Prostate gland (tissue), 2 donors: Measurements from ENCODE around the gene ZNF385D. TPM values are rescaled to one million over a fixed set of nuclear protein-coding genes. Genes with fewer than 3 reads are reported as not detected.

Experiments
- DNase-seq: peaks from one replicate; pipeline ENCODE4 v3.0.0-alpha.2; 2019; ENCODE audit warnings: low spot score
- H3K27ac ChIP-seq, 2 donors: fragments of 200-600 bp; sonication (generic); 2 replicates each; pipeline ENCODE4 v1.5.1; 2017 to 2019
- H3K27me3 ChIP-seq: fragments of 200-600 bp; sonication (generic); replicated peaks from 2 replicates; pipeline ENCODE4 v1.5.1; 2019; ENCODE audit not compliant: insufficient read depth
- H3K36me3 ChIP-seq, 2 donors: fragments of 200-600 bp; sonication (generic); 1 replicate in 1 of 2; 2 replicates in 1 of 2; pipeline versions ENCODE4 v1.5.1 to v1.8.1; 2017 to 2019
- H3K4me1 ChIP-seq: fragments of 200-600 bp; sonication (generic); replicated peaks from 2 replicates; pipeline ENCODE4 v1.5.1; 2019
- H3K4me3 ChIP-seq, 2 donors: fragments of 200-600 bp; sonication (generic); 2 replicates each; pipeline ENCODE4 v1.5.1; 2017 to 2019
- H3K9me3 ChIP-seq: fragments of 200-600 bp; sonication (generic); 2 replicates; pipeline ENCODE4 v1.5.1; 2017
- POLR2A ChIP-seq: fragments of 450-650 bp; IDR thresholded peaks from one replicate; pipeline ENCODE4 v1.6.1; 2016; ENCODE audit warnings: antibody characterized with exemption, mild to moderate bottlenecking
- POLR2AphosphoS5 ChIP-seq: sonication (generic); formaldehyde crosslinking; IDR thresholded peaks from one replicate; pipeline ENCODE4 v1.6.1; 2017; ENCODE audit warnings: antibody characterized with exemption
- whole genome bisulfite sequencing: methylation state at CpG from one replicate; pipeline ENCODE4 v1.1.5; 2018; 5-methylcytosine and 5-hydroxymethylcytosine counted together
- intact Hi-C: fragments of 100-400 bp; cut with DNase I; formaldehyde crosslinking; loops from one replicate; pipeline ENCODE4 v1.14.2; 2022
- total RNA-seq, 2 donors: library from RNA; depleted of rRNA; stranded (reverse); fragments of >200 nt; gene quantifications; one replicate each; pipeline ENCODE4 v1.1.0, GENCODE V29; 2016
- TF ChIP-seq, protein P1 (sequence below), 4 experiments: fragments of 200-600 bp in 2 of 4; fragments of 450-650 bp in 2 of 4; sonication (generic) in 2 of 4; IDR thresholded peaks; 1 replicate in 3 of 4; 2 replicates in 1 of 4; pipeline ENCODE4 v1.5.1; 2016 to 2019; ENCODE audit warnings: antibody characterized with exemption in 4 of 4, mild to moderate bottlenecking in 2 of 4, moderate library complexity in 2 of 4

The ZNF385D gene
- total RNA-seq, 2 donors from 2014 or later = 1.0 to 5.9 TPM

DNA sequence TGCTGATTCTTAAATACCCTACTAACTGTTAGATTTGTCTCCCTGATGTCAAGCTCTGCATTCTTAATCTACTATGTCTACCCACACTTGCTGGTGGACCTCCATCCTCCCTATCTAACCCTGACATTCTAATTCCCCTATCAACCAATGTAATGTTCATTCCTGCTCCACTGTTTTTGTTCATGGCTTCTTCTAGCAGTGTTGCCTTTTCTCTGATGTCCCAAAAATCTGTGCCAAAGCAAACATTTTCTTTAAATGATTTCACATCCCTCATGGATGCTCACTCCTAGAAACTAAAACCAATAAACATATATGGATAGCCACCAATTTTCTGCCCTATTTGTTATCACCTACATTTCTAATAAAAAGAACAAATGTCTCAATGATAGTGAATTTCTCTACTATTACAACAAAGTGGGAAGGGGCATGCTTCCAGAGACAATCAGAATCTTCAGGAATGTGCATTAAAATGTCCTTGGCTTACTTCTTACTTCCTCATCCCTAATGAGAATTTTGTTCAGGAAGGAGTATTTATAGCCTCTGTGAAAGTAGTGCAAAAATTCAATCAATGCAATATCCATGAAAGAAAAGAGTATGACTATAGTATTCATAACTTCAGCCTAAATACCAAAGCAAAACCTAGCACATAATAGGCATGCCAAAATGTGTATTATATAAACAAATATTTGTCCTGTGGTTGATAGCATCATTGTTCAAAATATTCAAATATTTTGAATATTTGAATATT, 273.3 kb downstream of the ZNF385D start:
- DNase-seq = no peak
- TF ChIP-seq, protein P1, sequence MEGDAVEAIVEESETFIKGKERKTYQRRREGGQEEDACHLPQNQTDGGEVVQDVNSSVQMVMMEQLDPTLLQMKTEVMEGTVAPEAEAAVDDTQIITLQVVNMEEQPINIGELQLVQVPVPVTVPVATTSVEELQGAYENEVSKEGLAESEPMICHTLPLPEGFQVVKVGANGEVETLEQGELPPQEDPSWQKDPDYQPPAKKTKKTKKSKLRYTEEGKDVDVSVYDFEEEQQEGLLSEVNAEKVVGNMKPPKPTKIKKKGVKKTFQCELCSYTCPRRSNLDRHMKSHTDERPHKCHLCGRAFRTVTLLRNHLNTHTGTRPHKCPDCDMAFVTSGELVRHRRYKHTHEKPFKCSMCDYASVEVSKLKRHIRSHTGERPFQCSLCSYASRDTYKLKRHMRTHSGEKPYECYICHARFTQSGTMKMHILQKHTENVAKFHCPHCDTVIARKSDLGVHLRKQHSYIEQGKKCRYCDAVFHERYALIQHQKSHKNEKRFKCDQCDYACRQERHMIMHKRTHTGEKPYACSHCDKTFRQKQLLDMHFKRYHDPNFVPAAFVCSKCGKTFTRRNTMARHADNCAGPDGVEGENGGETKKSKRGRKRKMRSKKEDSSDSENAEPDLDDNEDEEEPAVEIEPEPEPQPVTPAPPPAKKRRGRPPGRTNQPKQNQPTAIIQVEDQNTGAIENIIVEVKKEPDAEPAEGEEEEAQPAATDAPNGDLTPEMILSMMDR (IDR thresholded peaks at IDR 0.05) = no peak
- TF ChIP-seq POLR2A (no peak), POLR2AphosphoS5 (no peak)
- intact Hi-C loops = no loop called here

DNA sequence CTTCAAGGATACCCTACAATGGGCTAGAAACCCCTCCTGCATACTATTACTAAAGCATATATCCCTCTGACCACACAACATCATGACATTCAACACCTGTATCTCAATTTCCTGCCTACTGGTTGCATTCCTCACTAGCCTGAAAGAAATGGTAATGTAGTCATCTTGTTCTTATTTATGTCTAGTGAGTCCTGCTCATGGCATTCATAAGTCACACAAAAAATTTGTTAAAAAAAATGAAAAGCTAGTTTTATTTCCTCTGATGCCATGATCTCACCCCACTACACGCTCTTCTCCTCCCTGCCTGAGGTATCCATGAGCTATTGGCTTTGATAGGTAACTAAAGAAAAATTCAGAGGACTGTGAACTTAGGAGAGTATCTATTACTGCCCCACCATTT, 284.5 kb downstream of the ZNF385D start:
- Histone ChIP-seq H3K4me3 (no peak overlapping the region), H3K4me1 (no peaks in the 10 kb centered on the region), H3K27me3 (no peaks in the 10 kb centered on the region), H3K36me3 (no peaks in the 10 kb centered on the region), H3K27ac (no peak overlapping the region), H3K9me3 (no peaks in the 10 kb centered on the region)
- WGBS = 48% methylated on average over 1 of the region's 1 CpG
- intact Hi-C loops = no loop called here
- no peak for DNase-seq
- TF ChIP-seq POLR2A = no peak
- TF ChIP-seq, protein P1 (IDR thresholded peaks at IDR 0.05) = no peak
- TF ChIP-seq POLR2AphosphoS5 = no peak

More for the DNA sequence above, 273.3 kb downstream of the ZNF385D start:
- Histone ChIP-seq H3K27ac (no peak overlapping the region), H3K4me3 (no peak overlapping the region), H3K27me3 (no peaks in the 10 kb centered on the region), H3K9me3 (no peaks in the 10 kb centered on the region), H3K4me1 (no peaks in the 10 kb centered on the region), H3K36me3 (no peaks in the 10 kb centered on the region)

DNA sequence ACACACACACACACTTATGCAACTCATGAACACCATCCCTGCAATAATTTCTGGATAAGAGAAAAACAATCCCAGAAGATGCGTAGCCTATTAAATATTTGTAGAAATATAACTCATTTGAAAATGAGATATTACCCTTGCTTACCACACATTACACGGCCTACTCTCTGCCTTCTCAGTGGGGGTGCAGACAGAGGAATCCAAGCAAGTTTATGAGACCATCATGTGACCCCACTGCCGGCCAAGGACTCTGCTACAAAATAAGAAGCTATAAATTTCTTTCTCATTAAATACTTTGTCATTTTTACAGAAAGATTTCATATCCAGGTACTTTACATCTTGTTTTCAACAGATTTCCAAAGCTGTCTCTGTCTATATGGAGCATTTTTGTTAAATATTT, 286.3 kb downstream of the ZNF385D start:
- H3K4me3 ChIP-seq = no peak overlapping the region
- intact Hi-C loops = no loop called here
- H3K27me3 ChIP-seq = no peaks in the 10 kb centered on the region
- TF ChIP-seq, protein P1 (IDR thresholded peaks at IDR 0.05) = no peak
- no peak for TF ChIP-seq POLR2A
- TF ChIP-seq POLR2AphosphoS5 = no peak
- H3K27ac ChIP-seq = no peak overlapping the region
- no peak for DNase-seq
- 32% methylated on average over 3 of the region's 3 CpGs for WGBS
- no peaks in the 10 kb centered on the region for H3K36me3 ChIP-seq
- H3K9me3 ChIP-seq = no peaks in the 10 kb centered on the region
- no peaks in the 10 kb centered on the region for H3K4me1 ChIP-seq

DNA sequence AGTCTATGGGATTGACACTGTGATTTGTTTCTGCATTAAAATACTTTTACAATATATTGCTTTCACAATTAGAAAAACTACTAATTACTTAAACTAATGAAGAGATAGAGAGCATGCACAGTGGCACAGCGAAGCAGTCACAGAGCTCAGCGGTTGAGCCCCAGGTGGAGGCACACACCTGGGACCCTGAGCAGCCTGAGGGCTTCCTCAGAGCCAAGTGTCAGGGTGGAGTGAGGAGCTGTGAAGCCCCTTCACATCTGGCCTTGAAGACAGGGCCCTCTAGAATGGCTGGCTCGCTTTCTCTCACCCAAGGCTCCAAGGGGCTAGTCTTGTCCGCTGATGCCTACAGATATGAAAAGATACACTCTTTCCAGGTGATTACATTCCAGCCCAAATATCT, 287.7 kb downstream of the ZNF385D start:
- no peak for DNase-seq
- Histone ChIP-seq H3K4me1 (no peaks in the 10 kb centered on the region), H3K36me3 (no peaks in the 10 kb centered on the region), H3K27ac (no peak overlapping the region), H3K9me3 (no peaks in the 10 kb centered on the region), H3K4me3 (no peak overlapping the region), H3K27me3 (no peaks in the 10 kb centered on the region)
- intact Hi-C loops = no loop called here
- WGBS = 95% methylated on average over 4 of the region's 4 CpGs
- TF ChIP-seq POLR2AphosphoS5 (no peak), POLR2A (no peak)
- TF ChIP-seq, protein P1 (IDR thresholded peaks at IDR 0.05) = no peak

DNA sequence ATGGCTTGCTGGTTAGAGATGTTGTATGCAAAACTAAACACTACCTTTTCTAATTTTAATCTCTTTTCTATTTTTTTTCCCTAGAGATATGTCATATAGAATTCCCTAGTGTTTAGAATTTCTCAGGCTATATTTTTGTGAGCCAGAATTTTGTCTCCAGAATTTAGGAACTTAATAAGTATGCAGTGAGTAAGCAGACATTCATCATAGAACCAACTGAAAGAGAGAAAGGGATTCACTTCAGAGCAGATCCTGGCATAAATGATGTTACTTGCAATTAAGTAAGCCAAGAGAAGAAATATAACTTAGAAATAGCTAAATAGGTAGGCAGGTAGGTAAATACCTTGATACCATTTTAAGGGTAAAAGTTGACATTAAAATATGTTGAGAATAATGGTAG, 288.9 kb downstream of the ZNF385D start:
- no peaks in the 10 kb centered on the region for H3K27me3 ChIP-seq
- TF ChIP-seq, protein P1 (IDR thresholded peaks at IDR 0.05) = no peak
- TF ChIP-seq POLR2A (no peak), POLR2AphosphoS5 (no peak)
- intact Hi-C loops = no loop called here
- no peaks in the 10 kb centered on the region for H3K9me3 ChIP-seq
- H3K4me3 ChIP-seq = no peak overlapping the region
- H3K4me1 ChIP-seq = no peaks in the 10 kb centered on the region
- no peak overlapping the region for H3K27ac ChIP-seq
- H3K36me3 ChIP-seq = no peaks in the 10 kb centered on the region
- no peak for DNase-seq
